Neural cell (in vitro differentiated cells): ENCODE measurements around the gene FUT7. TPM values are rescaled to one million over a fixed set of nuclear protein-coding genes. Genes with fewer than 3 reads are reported as not detected.

Experiments used
- H2AFZ ChIP-seq: fragments of 200-600, 300-800 bp; sonication (generic), shearing (Covaris generic); 2 replicates; pipeline ENCODE4 v1.6.0; 2014; ENCODE audit warnings: low read depth, mild to moderate bottlenecking, antibody characterized with exemption, low read length, moderate library complexity
- H3F3A ChIP-seq: fragments of 200-600 bp; shearing (Covaris generic); 2 replicates; pipeline ENCODE4 v1.6.1; 2016; ENCODE audit warnings: mild to moderate bottlenecking, moderate library complexity, mixed read lengths, antibody characterized with exemption, low read length; ENCODE audit not compliant: insufficient read depth, poor library complexity, severe bottlenecking
- H3K27ac ChIP-seq: fragments of 200-600, 300-800 bp; sonication (generic), shearing (Covaris generic); 2 replicates; pipeline ENCODE4 v1.5.1; 2014; ENCODE audit warnings: mild to moderate bottlenecking, low read length, moderate library complexity
- H3K27me3 ChIP-seq: fragments of 300-800, 200-600 bp; sonication (generic), shearing (Covaris generic); 2 replicates; pipeline ENCODE4 v1.6.0; 2014; ENCODE audit warnings: mild to moderate bottlenecking, low read depth, low read length, moderate library complexity; ENCODE audit not compliant: insufficient read depth
- H3K36me3 ChIP-seq: fragments of 300-800, 200-600 bp; sonication (generic), shearing (Covaris generic); 2 replicates; pipeline ENCODE4 v1.5.1; 2014; ENCODE audit warnings: mild to moderate bottlenecking, antibody characterized with exemption, low read length, moderate library complexity; ENCODE audit not compliant: insufficient read depth
- H3K4me2 ChIP-seq: fragments of 300-800, 200-600 bp; sonication (generic), shearing (Covaris generic); 2 replicates; pipeline ENCODE4 v1.6.0; 2014; ENCODE audit warnings: mild to moderate bottlenecking, low read length
- H3K4me3 ChIP-seq: fragments of 300-800, 200-600 bp; sonication (generic), shearing (Covaris generic); 2 replicates; pipeline ENCODE4 v1.5.1; 2014; ENCODE audit warnings: mild to moderate bottlenecking, low read length, moderate library complexity
- H3K79me2 ChIP-seq: fragments of 200-600 bp; shearing (Covaris generic); replicated peaks from 2 replicates; pipeline ENCODE4 v1.6.0; 2014; ENCODE audit warnings: mild to moderate bottlenecking, low read length, moderate library complexity; ENCODE audit not compliant: insufficient read depth
- H3K9ac ChIP-seq: fragments of 300-800, 200-600 bp; sonication (generic), shearing (Covaris generic); 2 replicates; pipeline ENCODE4 v1.6.1; 2016; ENCODE audit warnings: mild to moderate bottlenecking, low read length, mixed read lengths
- H3K9me2 ChIP-seq: fragments of 200-600 bp; shearing (Covaris generic); 2 replicates; pipeline ENCODE4 v1.6.1; 2016; ENCODE audit warnings: mild to moderate bottlenecking, low read length, mixed read lengths; ENCODE audit not compliant: insufficient read depth
- H3K9me3 ChIP-seq: fragments of 200-600, 300-800 bp; sonication (generic), shearing (Covaris generic); 2 replicates; pipeline ENCODE4 v1.6.1; 2016; ENCODE audit warnings: mild to moderate bottlenecking, mixed run types, low read length, moderate library complexity, mixed read lengths
- H4K20me1 ChIP-seq: fragments of 200-600 bp; shearing (Covaris generic); 2 replicates; pipeline ENCODE4 v1.6.1; 2016; ENCODE audit warnings: mild to moderate bottlenecking, mixed run types; ENCODE audit not compliant: insufficient read depth
- CTCF ChIP-seq: fragments of 450-650 bp; IDR thresholded peaks from 2 replicates; pipeline ENCODE4 v1.5.1; 2014; ENCODE audit warnings: antibody characterized with exemption, mild to moderate bottlenecking, moderate library complexity; ENCODE audit not compliant: poor library complexity, severe bottlenecking
- EP300 ChIP-seq: fragments of 450-650 bp; conservative IDR thresholded peaks from 2 replicates; pipeline ENCODE4 v1.6.1; 2014; ENCODE audit warnings: antibody characterized with exemption, mild to moderate bottlenecking, moderate library complexity; ENCODE audit not compliant: poor library complexity, severe bottlenecking
- EZH2 ChIP-seq: fragments of 200-600, 300-800 bp; shearing (Covaris generic), sonication (generic); IDR thresholded peaks from 2 replicates; pipeline ENCODE4 v1.6.1; 2014; ENCODE audit warnings: antibody characterized with exemption, low read length, borderline replicate concordance, mild to moderate bottlenecking; ENCODE audit not compliant: insufficient read depth, poor library complexity, severe bottlenecking
- MXI1 ChIP-seq: fragments of 450-650 bp; conservative IDR thresholded peaks from 2 replicates; pipeline ENCODE4 v1.6.1; 2014; ENCODE audit warnings: antibody characterized with exemption, mild to moderate bottlenecking; ENCODE audit not compliant: poor library complexity, severe bottlenecking
- POLR2AphosphoS5 ChIP-seq: IDR thresholded peaks from 2 replicates; pipeline ENCODE4 v1.6.1; 2012
- RAD21 ChIP-seq: fragments of 450-650 bp; conservative IDR thresholded peaks from 2 replicates; pipeline ENCODE4 v1.6.1; 2014; ENCODE audit warnings: antibody characterized with exemption, mild to moderate bottlenecking, moderate library complexity
- REST ChIP-seq: IDR thresholded peaks from 2 replicates; pipeline ENCODE4 v1.6.1; 2012; ENCODE audit warnings: borderline replicate concordance
- SMC3 ChIP-seq: fragments of 450-650 bp; conservative IDR thresholded peaks from 2 replicates; pipeline ENCODE4 v1.6.1; 2014; ENCODE audit warnings: antibody characterized with exemption, mild to moderate bottlenecking, moderate library complexity; ENCODE audit not compliant: poor library complexity
- TAF1 ChIP-seq: IDR thresholded peaks from 2 replicates; pipeline ENCODE4 v1.6.1; 2012; ENCODE audit warnings: low read depth
- polyA plus RNA-seq: library from polyadenylated mRNA; depleted of rRNA; stranded (reverse); fragments of >200 nt; gene quantifications from 2 replicates; pipeline ENCODE4 v1.2.3, GENCODE V29; 2014

The FUT7 gene
- polyA plus RNA-seq, 1 donor from 2014 or later = 0.69 TPM

- TF ChIP-seq CTCF (no peak), POLR2AphosphoS5 (peak; percentile 3), TAF1 (no peak), EP300 (no peak), MXI1 (no peak), RAD21 (no peak)
- Histone ChIP-seq H3K27me3 (no peaks in the 10 kb centered on the region), H3K4me3 (peak within 1 kb of the TSS; percentile 91), H3K9me3 (no peaks in the 10 kb centered on the region), H3K79me2 (peaks cover 5% of the 10 kb centered on the region), H3K27ac (peak within 1 kb of the TSS; percentile 49), H3K36me3 (no peaks in the 10 kb centered on the region), H2AFZ (peak within 1 kb of the TSS; percentile 90), H3K9ac (peak within 1 kb of the TSS; percentile 86), H3F3A (no peaks in the 10 kb centered on the region), H3K9me2 (no peaks in the 10 kb centered on the region), H3K4me2 (peak within 1 kb of the TSS; percentile 91), H4K20me1 (no peaks in the 10 kb centered on the region)
Measured at GRCh38 chr9:137027369-137028262, 4.3 kb downstream of the FUT7 start, which contains the start of gene ABCA2. TSS of gene ABCA2 (minus strand) at chr9:137028237. CDS start at chr9:137028140, 97 bp downstream.

- Histone ChIP-seq H3K9me3 (no peaks in the 10 kb centered on the region), H2AFZ (no peak overlapping the region), H3K27ac (no peak overlapping the region), H3K9ac (peak overlapping the region; percentile 77), H3K4me2 (peak overlapping the region; percentile 91), H3K79me2 (peaks cover 5% of the 10 kb centered on the region), H3K4me3 (peak overlapping the region; percentile 77), H3K36me3 (no peaks in the 10 kb centered on the region), H3F3A (no peaks in the 10 kb centered on the region), H4K20me1 (no peaks in the 10 kb centered on the region), H3K27me3 (no peaks in the 10 kb centered on the region), H3K9me2 (no peaks in the 10 kb centered on the region)
- TF ChIP-seq TAF1 (no peak), MXI1 (no peak), REST (no peak), SMC3 (no peak), POLR2AphosphoS5 (no peak), RAD21 (no peak), EZH2 (no peak), CTCF (no peak), EP300 (no peak)
Measured at GRCh38 chr9:137026828-137027227, 5.1 kb downstream of the FUT7 start.
